Upper lobe of right lung (tissue), 1 donor: ENCODE results near the gene SLC45A1. TPM values are rescaled to one million over a fixed set of nuclear protein-coding genes. Genes with fewer than 3 reads are reported as not detected.
A peak's percentile ranks its signal among the peaks of the same experiment; 100 is the strongest.

Experiments used
- ATAC-seq: fragments of 200-7000 bp; cut with Tn5 transposase; one replicate; pipeline ENCODE4 v1.9.1; 2020; ENCODE audit warnings: mild to moderate bottlenecking, moderate library complexity
- DNase-seq: peaks from one replicate; pipeline ENCODE4 v3.0.0-alpha.2; 2020
- H3K27ac ChIP-seq: fragments of 200-600 bp; one replicate; pipeline ENCODE4 v1.8.0; 2022
- H3K27me3 ChIP-seq: fragments of 200-600 bp; one replicate; pipeline ENCODE4 v1.8.0; 2022; ENCODE audit warnings: mild to moderate bottlenecking
- H3K36me3 ChIP-seq: fragments of 200-600 bp; one replicate; pipeline ENCODE4 v1.8.0; 2022
- H3K4me1 ChIP-seq: fragments of 200-600 bp; one replicate; pipeline ENCODE4 v1.8.0; 2022
- H3K4me3 ChIP-seq: fragments of 200-600 bp; one replicate; pipeline ENCODE4 v1.8.0; 2022; ENCODE audit warnings: mild to moderate bottlenecking
- H3K9me3 ChIP-seq: fragments of 200-600 bp; one replicate; pipeline ENCODE4 v1.8.0; 2022
- CTCF ChIP-seq: fragments of 200-600 bp; IDR thresholded peaks from one replicate; pipeline ENCODE4 v1.8.0; 2022; ENCODE audit warnings: antibody characterized with exemption
- intact Hi-C: fragments of 100-400 bp; cut with DNase I; formaldehyde crosslinking; loops from one replicate; pipeline ENCODE4 v1.11.0; 2022
- total RNA-seq: library from RNA; stranded (reverse); fragmentation: NEBNext Ultra II Directional; extraction: Animal tissue kit (Norgen Biotek cat#: 25700); gene quantifications from one replicate; pipeline ENCODE4 v1.2.1, GENCODE V29; 2021
- donor health status: DM: no; HTN: yes; CAD: no; lungs with severe emphysema.

The SLC45A1 gene
- total RNA-seq, 1 donor from 2014 or later = 1.9 TPM

DNA sequence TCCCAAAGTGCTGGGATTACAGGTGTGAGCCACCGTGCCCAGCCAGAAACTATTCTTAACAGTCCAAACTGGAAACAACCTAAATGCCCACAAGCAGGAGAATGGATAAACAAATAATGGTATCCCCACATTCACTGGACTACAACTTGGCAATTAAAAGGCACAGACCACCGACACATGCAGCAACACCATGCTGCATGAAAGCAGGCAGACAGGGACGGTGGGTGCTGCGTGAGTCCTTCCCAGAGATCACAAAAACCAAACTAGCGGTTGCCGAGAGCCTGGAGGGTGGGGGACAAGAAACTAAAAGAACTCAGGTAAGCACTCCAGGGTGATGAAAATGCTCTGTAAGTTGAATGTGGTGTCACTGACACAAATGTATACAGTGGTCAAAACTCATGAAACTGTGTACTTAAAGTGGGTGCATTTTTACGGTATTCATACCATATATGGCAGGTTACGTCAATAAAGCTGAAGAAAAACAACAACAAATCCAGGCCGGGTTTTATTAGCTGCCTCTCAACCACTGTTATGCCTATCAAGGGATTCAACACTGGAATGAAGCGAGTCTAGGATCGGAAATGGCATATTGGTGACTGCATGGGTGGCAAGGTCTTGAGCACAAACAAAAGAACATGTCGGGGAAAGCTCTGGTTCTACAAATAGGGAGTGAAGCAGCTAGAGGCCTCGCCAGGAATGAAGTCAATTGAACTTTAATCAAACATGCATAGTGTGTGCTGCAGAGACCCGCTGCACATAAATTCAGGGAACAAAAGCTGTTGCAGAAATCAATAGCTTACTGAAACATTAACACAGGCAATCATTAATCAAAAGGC is 52.4 kb downstream of the SLC45A1 start:
- H3K27me3 ChIP-seq = no peaks in the 10 kb centered on the region
- H3K27ac ChIP-seq = peak overlapping the region; percentile 27
- no peaks in the 10 kb centered on the region for H3K9me3 ChIP-seq
- no peak overlapping the region for H3K4me3 ChIP-seq
- intact Hi-C loops = no loop called here
- DNase-seq (peak; percentile 8), ATAC-seq (no peak)
- peaks cover 23% of the 10 kb centered on the region for H3K36me3 ChIP-seq
- H3K4me1 ChIP-seq = peaks cover 60% of the 10 kb centered on the region
- no peak for TF ChIP-seq CTCF

DNA sequence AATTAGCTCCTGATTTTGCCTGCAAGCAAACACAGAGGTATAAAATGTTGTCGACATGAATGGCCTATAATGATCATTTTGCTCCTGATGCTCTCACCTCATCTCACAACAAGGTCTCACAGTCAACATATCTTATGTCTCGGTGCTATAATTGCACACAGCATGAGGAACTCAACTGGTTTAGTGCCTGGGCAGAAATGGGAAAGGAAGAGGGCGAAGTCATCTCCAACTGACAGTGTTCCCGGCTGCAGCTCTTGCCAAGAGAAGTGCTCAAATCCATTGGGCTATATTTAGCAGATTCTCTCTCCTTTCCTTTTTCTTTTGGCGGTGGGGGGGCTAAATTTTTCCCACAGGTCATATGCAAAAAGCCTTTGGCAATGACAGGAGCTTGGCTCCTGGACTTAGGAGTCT is 53.0 kb downstream of the SLC45A1 start:
- Histone ChIP-seq H3K4me1 (peaks cover 60% of the 10 kb centered on the region), H3K4me3 (no peak overlapping the region), H3K27ac (peak overlapping the region; percentile 27), H3K9me3 (no peaks in the 10 kb centered on the region), H3K27me3 (no peaks in the 10 kb centered on the region), H3K36me3 (peaks cover 16% of the 10 kb centered on the region)
- peak; percentile 7 for DNase-seq
- ATAC-seq = no peak
- intact Hi-C loops = no loop called here
- no peak for TF ChIP-seq CTCF

- Histone ChIP-seq H3K4me3 (no peak overlapping the region), H3K9me3 (no peaks in the 10 kb centered on the region), H3K27me3 (no peaks in the 10 kb centered on the region), H3K36me3 (peaks cover 11% of the 10 kb centered on the region), H3K27ac (peak overlapping the region; percentile 27), H3K4me1 (peaks cover 62% of the 10 kb centered on the region)
- ATAC-seq (no peak), DNase-seq (peak; percentile 45)
- intact Hi-C loops = no loop called here
- TF ChIP-seq CTCF = no peak
Measured at GRCh38 chr1:8371372-8371991, 53.6 kb downstream of the SLC45A1 start.

- H3K4me1 ChIP-seq = peaks cover 65% of the 10 kb centered on the region
- H3K27me3 ChIP-seq = no peaks in the 10 kb centered on the region
- ATAC-seq = no peak
- H3K27ac ChIP-seq = peak overlapping the region; percentile 77
- H3K9me3 ChIP-seq = no peaks in the 10 kb centered on the region
- no peak for TF ChIP-seq CTCF
- intact Hi-C loops = no loop called here
- no peak overlapping the region for H3K4me3 ChIP-seq
- peaks cover 8% of the 10 kb centered on the region for H3K36me3 ChIP-seq
- DNase-seq = no peak
Measured at GRCh38 chr1:8373125-8373524, 55.2 kb downstream of the SLC45A1 start.

GRCh38 chr1:8373581-8374241 is 55.8 kb downstream of the SLC45A1 start:
- Histone ChIP-seq H3K36me3 (peaks cover 8% of the 10 kb centered on the region), H3K9me3 (no peaks in the 10 kb centered on the region), H3K27ac (peak overlapping the region; percentile 77), H3K4me3 (no peak overlapping the region), H3K4me1 (peaks cover 68% of the 10 kb centered on the region), H3K27me3 (no peaks in the 10 kb centered on the region)
- peak; percentile 87 for ATAC-seq
- DNase-seq = no peak
- TF ChIP-seq CTCF = no peak
- intact Hi-C loops = no loop called here
